SK-N-SH treated with all-trans-retinoic acid at 6 μM for 48 hours (cell line): Measurements from ENCODE around the gene SMOC2.

Experiments used
- ATAC-seq: fragments of 200-7000 bp; cut with Tn5 transposase; 3 replicates; pipeline ENCODE4 v1.9.1; 2020; ENCODE audit warnings: mild to moderate bottlenecking, moderate library complexity
- BACH2 ChIP-seq: fragments of 250-450 bp; sonication (Bioruptor Pico); IDR thresholded peaks from 2 replicates; pipeline ENCODE4 v1.9.0; 2021; ENCODE audit warnings: mild to moderate bottlenecking, borderline replicate concordance
- CREB5 ChIP-seq: fragments of 250-450 bp; sonication (Bioruptor Pico); IDR thresholded peaks from 2 replicates; pipeline ENCODE4 v1.5.1; 2020; ENCODE audit warnings: low read depth, mild to moderate bottlenecking, moderate library complexity
- CSDC2 ChIP-seq: fragments of 250-450 bp; sonication (Bioruptor Pico); IDR thresholded peaks from 2 replicates; pipeline ENCODE4 v1.5.0; 2020; ENCODE audit warnings: mild to moderate bottlenecking, moderate library complexity
- CSRNP3 ChIP-seq: fragments of 250-450 bp; sonication (Bioruptor Pico); IDR thresholded peaks from 2 replicates; pipeline ENCODE4 v1.5.1; 2021; ENCODE audit warnings: mild to moderate bottlenecking, moderate library complexity
- ESRRG ChIP-seq: fragments of 250-450 bp; sonication (Bioruptor Pico); IDR thresholded peaks from 2 replicates; pipeline ENCODE4 v1.6.1; 2021; ENCODE audit warnings: mild to moderate bottlenecking
- GLIS3 ChIP-seq: fragments of 250-450 bp; sonication (Bioruptor Pico); IDR thresholded peaks from 2 replicates; pipeline ENCODE4 v1.5.0; 2020; ENCODE audit warnings: mild to moderate bottlenecking, moderate library complexity
- ISL1 ChIP-seq: fragments of 250-450 bp; sonication (Bioruptor Pico); IDR thresholded peaks from 2 replicates; pipeline ENCODE4 v2.1.2; 2022; ENCODE audit warnings: mild to moderate bottlenecking, moderate library complexity
- OSR1 ChIP-seq: fragments of 250-450 bp; sonication (Bioruptor Pico); IDR thresholded peaks from 2 replicates; pipeline ENCODE4 v1.8.0; 2022; ENCODE audit warnings: moderate library complexity, mild to moderate bottlenecking, inconsistent platforms
- PATZ1 ChIP-seq: fragments of 250-450 bp; sonication (Bioruptor Pico); IDR thresholded peaks from 2 replicates; pipeline ENCODE4 v1.8.0; 2020; ENCODE audit warnings: mild to moderate bottlenecking, moderate library complexity, borderline replicate concordance
- POU6F1 ChIP-seq: fragments of 250-450 bp; sonication (Bioruptor Pico); IDR thresholded peaks from 2 replicates; pipeline ENCODE4 v1.8.0; 2021; ENCODE audit warnings: low read depth, mild to moderate bottlenecking, moderate library complexity, borderline replicate concordance
- PPARA ChIP-seq: fragments of 250-450 bp; sonication (Bioruptor Pico); IDR thresholded peaks from 2 replicates; pipeline ENCODE4 v1.5.0; 2020; ENCODE audit warnings: mild to moderate bottlenecking, borderline replicate concordance
- RARB ChIP-seq: fragments of 250-450 bp; sonication (Bioruptor Pico); IDR thresholded peaks from 2 replicates; pipeline ENCODE4 v1.8.0; 2021; ENCODE audit warnings: mild to moderate bottlenecking, moderate library complexity
- SNAI2 ChIP-seq: fragments of 250-450 bp; sonication (Bioruptor Pico); IDR thresholded peaks from 2 replicates; pipeline ENCODE4 v1.5.0; 2020; ENCODE audit warnings: mild to moderate bottlenecking, moderate library complexity
- TCF4 ChIP-seq: fragments of 250-450 bp; sonication (Bioruptor Pico); IDR thresholded peaks from 2 replicates; pipeline ENCODE4 v1.8.0; 2021; ENCODE audit warnings: mild to moderate bottlenecking, moderate library complexity, borderline replicate concordance
- TOX ChIP-seq: fragments of 250-450 bp; sonication (Bioruptor Pico); IDR thresholded peaks from 2 replicates; pipeline ENCODE4 v1.8.0; 2021; ENCODE audit warnings: mild to moderate bottlenecking, moderate library complexity, borderline replicate concordance
- TSHZ2 ChIP-seq: fragments of 250-450 bp; sonication (Bioruptor Pico); IDR thresholded peaks from 2 replicates; pipeline ENCODE4 v1.5.0; 2020; ENCODE audit warnings: mild to moderate bottlenecking, moderate library complexity
- ZFP3 ChIP-seq: fragments of 250-450 bp; sonication (Bioruptor Pico); IDR thresholded peaks from 2 replicates; pipeline ENCODE4 v1.5.0; 2020; ENCODE audit warnings: mild to moderate bottlenecking, moderate library complexity
- ZFP30 ChIP-seq: fragments of 450-650 bp; formaldehyde crosslinking; IDR thresholded peaks from 2 replicates; pipeline ENCODE4 v1.5.0; 2022; ENCODE audit warnings: mild to moderate bottlenecking, moderate library complexity
- ZNF565 ChIP-seq: fragments of 450-650 bp; formaldehyde crosslinking; conservative IDR thresholded peaks from 2 replicates; pipeline ENCODE4 v1.5.0; 2020; ENCODE audit warnings: low read depth, mild to moderate bottlenecking, moderate library complexity
- ZNF70 ChIP-seq: fragments of 450-650 bp; formaldehyde crosslinking; IDR thresholded peaks from 2 replicates; pipeline ENCODE4 v1.5.0; 2020; ENCODE audit warnings: mild to moderate bottlenecking, moderate library complexity
- ZNF8 ChIP-seq: fragments of 450-650 bp; formaldehyde crosslinking; IDR thresholded peaks from 2 replicates; pipeline ENCODE4 v1.5.0; 2020; ENCODE audit warnings: mild to moderate bottlenecking, moderate library complexity

The SMOC2 gene

GRCh38 chr6:168670401-168670985 is 229.5 kb downstream of the SMOC2 start:
- no peak for ATAC-seq
- TF ChIP-seq CREB5 (CRISPR knock-in tag) (no peak), PPARA (CRISPR knock-in tag) (no peak), GLIS3 (CRISPR knock-in tag) (no peak), TCF4 (CRISPR knock-in tag) (no peak), CSRNP3 (no peak), SNAI2 (CRISPR knock-in tag) (no peak), ESRRG (CRISPR knock-in tag) (no peak), POU6F1 (CRISPR knock-in tag) (no peak), ZFP3 (no peak), TSHZ2 (no peak), ZNF8 (no peak), ZNF70 (CRISPR knock-in tag) (no peak), RARB (CRISPR knock-in tag) (no peak), ISL1 (CRISPR knock-in tag) (no peak), CSDC2 (CRISPR knock-in tag) (no peak), TOX (CRISPR knock-in tag) (no peak)
- TF ChIP-seq, all 23 proteins: peak for 0

- no peak for TF ChIP-seq TOX (CRISPR knock-in tag)
- no peak for TF ChIP-seq PATZ1 (CRISPR knock-in tag)
- TF ChIP-seq ZFP30 (CRISPR knock-in tag): no peak
- no peak for TF ChIP-seq ESRRG (CRISPR knock-in tag)
- TF ChIP-seq TSHZ2: no peak
- TF ChIP-seq POU6F1 (CRISPR knock-in tag): no peak
- TF ChIP-seq ZNF8: no peak
- TF ChIP-seq CSDC2 (CRISPR knock-in tag): no peak
- no peak for TF ChIP-seq SNAI2 (CRISPR knock-in tag)
- TF ChIP-seq PPARA (CRISPR knock-in tag): no peak
- no peak for TF ChIP-seq OSR1 (CRISPR knock-in tag)
- TF ChIP-seq TCF4 (CRISPR knock-in tag): no peak
- TF ChIP-seq BACH2: no peak
- TF ChIP-seq CREB5 (CRISPR knock-in tag): no peak
- TF ChIP-seq ZNF565 (CRISPR knock-in tag): no peak
- no peak for TF ChIP-seq GLIS3 (CRISPR knock-in tag)
- TF ChIP-seq ZNF70 (CRISPR knock-in tag): no peak
- no peak for ATAC-seq
These were observed 230.3 kb downstream of the SMOC2 start for GRCh38 chr6:168671028-168671862.
